Left forelimb (tissue), 1 donor: Measurements from ENCODE around the gene NOX5.

ENCODE experiments used
- DNase-seq: peaks from one replicate; pipeline ENCODE4 v3.0.0-alpha.2; 2018; ENCODE audit warnings: low spot score

NOX5 gene

GRCh38 chr15:69100821-69101220 lies 86.3 kb downstream of the NOX5 start:
- no peak for DNase-seq

- DNase-seq, result no peak
Measured at GRCh38 chr15:69104050-69104750, 89.7 kb downstream of the NOX5 start.

DNA sequence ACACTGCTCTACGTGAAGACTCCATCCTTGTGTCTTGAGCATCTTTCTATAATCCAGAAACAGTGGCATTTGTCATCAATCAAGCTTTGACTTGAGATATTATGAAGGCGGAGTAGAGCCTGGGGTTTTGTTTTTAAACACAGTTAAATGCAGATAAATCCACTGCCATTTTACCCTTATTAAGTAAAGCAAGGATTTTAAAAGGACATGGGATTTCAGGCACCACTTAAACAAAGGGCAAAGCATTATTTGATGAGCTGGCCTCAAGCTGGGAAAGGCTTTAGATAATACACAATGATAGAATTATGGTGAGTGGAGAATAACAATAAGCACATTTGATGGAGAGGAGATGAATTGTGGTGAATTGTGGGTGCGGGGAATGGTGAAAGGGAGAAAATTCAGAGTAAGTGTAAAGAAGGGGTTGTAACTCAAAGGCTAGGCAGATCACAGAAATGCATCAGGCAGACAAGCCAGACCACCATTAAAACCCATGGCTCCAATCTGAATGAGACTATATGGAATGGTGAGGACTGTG lies 91.0 kb downstream of the NOX5 start:
- DNase-seq, result no peak

DNA sequence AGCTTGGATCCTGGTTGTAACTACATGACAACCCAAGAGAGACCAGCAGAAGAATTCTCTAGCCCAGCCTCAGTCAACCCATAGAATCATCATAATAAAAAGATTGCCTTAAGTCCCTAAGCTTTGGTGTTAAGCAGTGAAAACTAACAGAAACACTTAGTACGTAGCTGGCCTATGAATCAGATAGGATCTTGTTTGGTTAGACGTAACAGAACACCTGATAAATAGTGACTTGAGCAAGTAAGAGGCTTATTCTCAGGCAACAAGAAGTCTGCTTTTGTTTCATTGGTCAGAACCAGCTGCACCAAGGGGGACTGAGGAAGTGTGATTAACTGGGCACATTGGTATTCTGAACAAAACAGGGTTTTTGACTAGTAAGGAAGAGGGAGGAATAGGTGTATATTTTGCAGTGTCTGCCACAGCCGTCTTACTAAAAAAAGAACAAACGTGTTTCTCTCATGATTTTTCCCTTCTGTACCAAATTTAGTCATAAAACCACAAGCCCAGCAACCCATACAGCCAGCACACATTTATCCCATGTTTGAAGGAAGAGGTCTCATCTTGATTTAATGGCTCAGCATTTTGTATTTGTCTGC lies 92.6 kb downstream of the NOX5 start:
- no peak for DNase-seq
